ENCODE results near the gene SLC12A7. TPM values are rescaled to one million over a fixed set of nuclear protein-coding genes. Genes with fewer than 3 reads are reported as not detected.
"Not testable (repeated sequence)": the region's sequence is repeated elsewhere in the genome, so short reads cannot be mapped to it uniquely, and the experiment has no call there.

Gene SLC12A7
- total RNA-seq, 1 donor, result 13.7 TPM

- no peaks in the 10 kb centered on the region for H3K9me3 ChIP-seq (ENCODE audit: low read depth, low read length)
- no peak overlapping the region for H3K4me3 ChIP-seq (ENCODE audit: low read length)
- peaks cover 60% of the 10 kb centered on the region for H3K4me1 ChIP-seq (ENCODE audit: insufficient read depth, low read length)
- no peaks in the 10 kb centered on the region for H3K27me3 ChIP-seq (ENCODE audit: insufficient read depth, low read length)
Measured at GRCh38 chr5:1101961-1102713, 9.7 kb downstream of the SLC12A7 start.

DNA sequence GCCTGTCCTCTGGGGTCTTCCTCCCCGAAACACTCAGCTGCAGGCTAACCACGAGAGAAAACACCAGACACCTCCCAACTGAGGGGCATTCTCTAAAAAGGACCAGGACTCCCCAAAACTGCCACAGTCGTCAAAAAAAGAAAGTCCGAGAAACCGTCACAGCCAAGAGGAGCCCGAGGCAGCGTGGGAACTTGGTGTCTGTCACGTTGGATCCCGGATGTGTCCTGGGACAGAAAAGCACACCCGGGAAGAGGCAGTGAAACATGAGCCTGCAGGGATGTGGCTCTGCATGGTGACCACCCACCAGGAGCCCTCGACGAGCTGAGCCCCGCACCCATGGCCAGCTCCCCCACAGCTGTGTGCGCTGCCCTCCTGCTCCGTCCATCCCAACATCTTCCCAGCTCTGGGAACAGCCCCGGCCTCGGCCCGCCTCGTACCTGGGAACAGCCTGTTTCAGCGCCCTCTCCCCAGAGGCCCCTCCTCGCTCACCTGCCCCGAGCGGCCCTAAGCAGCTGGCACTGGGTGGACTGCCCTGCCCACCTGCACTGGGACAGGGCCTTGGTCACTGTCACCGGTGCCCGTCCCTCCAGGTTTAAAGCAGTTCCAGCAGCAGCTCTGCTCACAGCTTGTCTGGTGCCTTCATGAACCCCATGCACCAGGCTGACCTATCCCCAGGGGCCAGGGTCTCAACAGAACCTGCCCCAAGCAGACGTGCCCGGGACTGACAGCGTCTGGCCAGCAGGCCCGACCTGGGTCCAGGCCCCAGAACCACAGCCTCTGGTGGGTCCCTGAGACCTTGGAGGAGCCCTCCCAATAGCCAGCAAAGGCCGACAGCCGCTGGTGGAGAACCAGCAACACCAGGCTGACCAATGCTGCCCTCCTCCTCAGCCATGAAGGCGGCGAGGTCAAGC, 10.9 kb downstream of the SLC12A7 start:
- Histone ChIP-seq H3K27me3 (ENCODE audit: insufficient read depth, low read length) (no peaks in the 10 kb centered on the region), H3K4me1 (ENCODE audit: insufficient read depth, low read length) (peaks cover 47% of the 10 kb centered on the region), H3K4me3 (ENCODE audit: low read length) (no peak overlapping the region)

GRCh38 chr5:1099926-1100663, 11.8 kb downstream of the SLC12A7 start:
- peaks cover 39% of the 10 kb centered on the region for H3K4me1 ChIP-seq (ENCODE audit: insufficient read depth, low read length)
- no peak overlapping the region for H3K4me3 ChIP-seq (ENCODE audit: low read length)
- no peaks in the 10 kb centered on the region for H3K9me3 ChIP-seq (ENCODE audit: low read depth, low read length)
- no peaks in the 10 kb centered on the region for H3K27me3 ChIP-seq (ENCODE audit: insufficient read depth, low read length)

More for the DNA sequence above, 10.9 kb downstream of the SLC12A7 start:
- no peaks in the 10 kb centered on the region for H3K9me3 ChIP-seq (ENCODE audit: low read depth, low read length)

DNA sequence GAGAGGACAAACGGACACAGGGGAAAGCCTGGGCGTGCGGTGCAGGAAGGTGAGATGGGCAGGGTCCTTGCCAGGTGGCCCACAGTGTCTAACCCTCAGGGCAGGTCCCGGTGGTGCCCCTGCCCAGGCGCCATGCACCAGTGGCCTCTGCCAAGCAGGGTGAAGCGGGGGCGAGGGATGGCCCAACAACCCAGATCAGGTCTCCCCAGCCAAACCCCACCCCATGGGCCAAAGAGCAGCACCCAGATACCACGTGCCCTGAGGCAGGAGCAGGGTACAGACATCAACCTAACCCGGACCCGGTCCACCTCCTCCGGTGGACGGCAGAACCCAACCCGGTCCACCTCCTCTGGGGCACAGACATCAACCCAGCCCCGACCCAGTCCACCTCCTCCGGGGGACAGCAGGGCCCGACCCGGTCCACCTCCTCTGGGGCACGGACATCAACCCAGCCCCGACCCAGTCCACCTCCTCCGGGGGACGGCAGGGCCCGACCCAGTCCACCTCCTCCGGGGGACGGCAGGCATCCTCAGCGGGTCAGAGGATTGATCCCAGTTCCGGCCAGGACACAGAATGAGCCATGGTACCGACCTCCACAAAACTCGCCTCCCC, 12.8 kb downstream of the SLC12A7 start:
- H3K9me3 ChIP-seq (ENCODE audit: low read depth, low read length), result no peaks in the 10 kb centered on the region
- H3K27me3 ChIP-seq (ENCODE audit: insufficient read depth, low read length), result no peaks in the 10 kb centered on the region
- no peak overlapping the region for H3K4me3 ChIP-seq (ENCODE audit: low read length)
- H3K4me1 ChIP-seq (ENCODE audit: insufficient read depth, low read length), result peaks cover 29% of the 10 kb centered on the region

DNA sequence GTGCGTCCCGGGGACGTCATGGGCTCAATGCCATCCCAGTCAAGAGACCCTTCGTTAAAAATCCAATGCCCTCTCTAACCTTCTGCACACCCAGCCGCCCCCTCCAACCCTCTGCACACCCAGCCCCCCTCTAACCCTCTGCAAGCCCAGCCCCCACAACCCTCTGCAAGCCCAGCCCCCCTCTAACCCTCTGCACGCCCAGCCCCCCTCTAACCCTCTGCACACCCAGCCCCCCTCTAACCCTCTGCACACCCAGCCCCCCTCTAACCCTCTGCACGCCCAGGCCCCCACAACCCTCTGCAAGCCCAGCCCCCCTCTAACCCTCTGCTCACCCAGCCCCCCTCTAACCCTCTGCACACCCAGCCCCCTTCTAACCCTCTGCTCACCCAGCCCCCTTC, 13.9 kb downstream of the SLC12A7 start:
- peaks cover 18% of the 10 kb centered on the region for H3K4me1 ChIP-seq (ENCODE audit: insufficient read depth, low read length)
- H3K4me3 ChIP-seq (ENCODE audit: low read length); H3K9me3 ChIP-seq (ENCODE audit: low read depth, low read length); H3K27me3 ChIP-seq (ENCODE audit: insufficient read depth, low read length): not testable (repeated sequence)

- H3K4me1 ChIP-seq (ENCODE audit: insufficient read depth, low read length), result peaks cover 13% of the 10 kb centered on the region
- no peaks in the 10 kb centered on the region for H3K9me3 ChIP-seq (ENCODE audit: low read depth, low read length)
- no peaks in the 10 kb centered on the region for H3K27me3 ChIP-seq (ENCODE audit: insufficient read depth, low read length)
- no peak overlapping the region for H3K4me3 ChIP-seq (ENCODE audit: low read length)
Measured at GRCh38 chr5:1097381-1097987, 14.4 kb downstream of the SLC12A7 start.

GRCh38 chr5:1096838-1097237, 15.0 kb downstream of the SLC12A7 start:
- peaks cover 7% of the 10 kb centered on the region for H3K4me1 ChIP-seq (ENCODE audit: insufficient read depth, low read length)
- H3K27me3 ChIP-seq (ENCODE audit: insufficient read depth, low read length), result no peaks in the 10 kb centered on the region
- no peak overlapping the region for H3K4me3 ChIP-seq (ENCODE audit: low read length)
- no peaks in the 10 kb centered on the region for H3K9me3 ChIP-seq (ENCODE audit: low read depth, low read length)

GRCh38 chr5:1095990-1096363, 15.9 kb downstream of the SLC12A7 start:
- no peak overlapping the region for H3K4me3 ChIP-seq (ENCODE audit: low read length)
- H3K4me1 ChIP-seq (ENCODE audit: insufficient read depth, low read length), result peaks cover under 1% of the 10 kb centered on the region
- no peaks in the 10 kb centered on the region for H3K27me3 ChIP-seq (ENCODE audit: insufficient read depth, low read length)
- H3K9me3 ChIP-seq (ENCODE audit: low read depth, low read length), result no peaks in the 10 kb centered on the region

DNA sequence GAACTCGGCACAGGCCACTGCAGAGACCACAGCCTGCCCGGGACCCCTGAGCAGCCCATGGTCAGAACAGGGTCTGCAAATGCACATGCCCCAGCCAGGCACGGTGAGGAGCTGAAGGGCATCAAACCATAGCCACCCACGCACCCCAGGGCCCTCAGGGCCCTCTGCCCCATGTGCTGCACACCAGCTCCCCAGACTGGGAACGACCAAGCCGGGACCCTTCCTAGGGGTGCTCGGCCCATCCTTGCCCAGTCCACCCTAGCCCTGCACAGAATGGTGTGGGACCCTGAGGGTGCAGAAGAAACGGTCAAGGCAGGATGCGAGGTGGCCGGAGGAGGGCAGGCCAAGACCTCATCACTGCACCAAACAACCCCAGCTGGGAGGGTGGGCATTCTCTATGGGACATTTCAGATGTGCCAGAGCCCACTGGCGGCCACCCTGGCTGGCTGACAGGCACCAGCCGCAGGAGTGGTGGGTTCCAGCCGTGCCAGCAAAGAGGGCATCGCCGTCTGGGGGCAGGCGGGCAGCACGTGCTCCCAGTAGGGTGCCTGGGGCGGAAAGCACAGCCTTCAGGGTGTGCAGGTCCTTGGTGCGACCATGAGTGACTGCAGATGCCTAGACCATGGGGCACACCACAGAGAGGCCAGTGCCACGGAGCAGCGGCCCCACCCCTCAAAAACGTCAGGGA, 16.4 kb downstream of the SLC12A7 start:
- H3K4me3 ChIP-seq (ENCODE audit: low read length), result no peak overlapping the region
- no peaks in the 10 kb centered on the region for H3K9me3 ChIP-seq (ENCODE audit: low read depth, low read length)

DNA sequence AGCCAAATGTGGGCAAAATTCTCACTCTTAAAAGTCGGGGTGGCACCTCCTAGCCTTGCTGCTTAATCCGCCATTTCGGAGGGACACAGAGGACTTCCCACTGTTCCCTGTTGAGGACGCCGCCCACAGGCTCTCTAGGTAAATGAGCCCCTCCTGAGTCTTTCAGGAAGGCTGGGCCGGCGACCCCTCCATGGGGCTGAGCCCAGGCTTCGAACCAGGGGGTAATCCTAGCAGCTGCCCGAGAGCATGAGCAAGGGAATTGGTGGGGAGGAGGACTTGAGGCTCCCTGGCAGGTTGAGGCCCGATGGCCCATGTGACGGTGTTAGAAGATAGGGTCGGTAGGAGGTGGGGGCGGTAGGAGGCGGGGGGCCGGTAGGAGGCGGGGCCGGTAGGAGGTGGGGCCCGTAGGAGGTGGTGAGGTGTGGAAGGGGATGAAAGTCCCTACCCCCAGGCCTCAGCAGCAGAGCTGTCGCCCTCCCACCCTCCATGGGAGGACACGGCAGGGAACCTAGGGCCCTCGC, 17.1 kb downstream of the SLC12A7 start:
- Histone ChIP-seq H3K4me1 (ENCODE audit: insufficient read depth, low read length) (no peaks in the 10 kb centered on the region), H3K27me3 (ENCODE audit: insufficient read depth, low read length) (no peaks in the 10 kb centered on the region), H3K9me3 (ENCODE audit: low read depth, low read length) (no peaks in the 10 kb centered on the region), H3K4me3 (ENCODE audit: low read length) (no peak overlapping the region)

More for the DNA sequence above, 16.4 kb downstream of the SLC12A7 start:
- H3K4me1 ChIP-seq (ENCODE audit: insufficient read depth, low read length), result no peaks in the 10 kb centered on the region
- H3K27me3 ChIP-seq (ENCODE audit: insufficient read depth, low read length), result no peaks in the 10 kb centered on the region

DNA sequence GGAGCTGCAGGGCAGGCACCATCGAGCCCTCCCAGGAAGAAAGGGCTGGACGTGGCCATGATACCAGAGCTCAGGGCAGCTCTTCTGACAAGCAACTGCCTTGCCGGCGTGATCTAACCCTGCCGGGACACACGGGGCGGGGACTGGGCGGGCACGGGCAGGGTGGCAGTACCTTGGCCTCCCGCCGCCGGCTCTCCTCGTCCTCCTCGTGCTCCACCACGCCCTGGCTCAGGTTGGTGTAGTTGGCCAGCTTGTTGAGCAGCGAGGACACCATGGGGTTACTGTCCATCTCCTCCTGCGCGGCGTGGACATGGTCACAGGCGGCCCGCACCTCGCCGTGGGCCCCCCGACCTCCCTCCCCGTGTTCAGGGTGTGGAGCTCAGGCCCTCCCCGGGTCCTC, 18.5 kb downstream of the SLC12A7 start:
- Histone ChIP-seq H3K27me3 (ENCODE audit: insufficient read depth, low read length) (no peaks in the 10 kb centered on the region), H3K9me3 (ENCODE audit: low read depth, low read length) (no peaks in the 10 kb centered on the region), H3K4me3 (ENCODE audit: low read length) (no peak overlapping the region), H3K4me1 (ENCODE audit: insufficient read depth, low read length) (no peaks in the 10 kb centered on the region)

- no peaks in the 10 kb centered on the region for H3K4me1 ChIP-seq (ENCODE audit: insufficient read depth, low read length)
- no peak overlapping the region for H3K4me3 ChIP-seq (ENCODE audit: low read length)
- H3K9me3 ChIP-seq (ENCODE audit: low read depth, low read length), result no peaks in the 10 kb centered on the region
- no peaks in the 10 kb centered on the region for H3K27me3 ChIP-seq (ENCODE audit: insufficient read depth, low read length)
Measured at GRCh38 chr5:1092122-1092521, 19.7 kb downstream of the SLC12A7 start.

- no peak overlapping the region for H3K4me3 ChIP-seq (ENCODE audit: low read length)
- H3K9me3 ChIP-seq (ENCODE audit: low read depth, low read length), result no peaks in the 10 kb centered on the region
Measured at GRCh38 chr5:1091632-1092031, 20.2 kb downstream of the SLC12A7 start.

GRCh38 chr5:1090538-1090937, 21.3 kb downstream of the SLC12A7 start:
- no peaks in the 10 kb centered on the region for H3K27me3 ChIP-seq (ENCODE audit: insufficient read depth, low read length)
- no peak overlapping the region for H3K4me3 ChIP-seq (ENCODE audit: low read length)
- H3K9me3 ChIP-seq (ENCODE audit: low read depth, low read length), result no peaks in the 10 kb centered on the region
- H3K4me1 ChIP-seq (ENCODE audit: insufficient read depth, low read length), result no peaks in the 10 kb centered on the region

More at GRCh38 chr5:1091632-1092031, 20.2 kb downstream of the SLC12A7 start:
- Histone ChIP-seq H3K4me1 (ENCODE audit: insufficient read depth, low read length) (no peaks in the 10 kb centered on the region), H3K27me3 (ENCODE audit: insufficient read depth, low read length) (no peaks in the 10 kb centered on the region)
